Stimulated activated CD4-positive, alpha-beta T cell treated with anti-CD3 and anti-CD28 coated beads, TNF-alpha, amount 100 ng/mL, for 1 hour (primary cell): ENCODE results near the gene GPR39.

ENCODE experiments used
- DNase-seq, 3 donors: peaks; one replicate each; pipeline ENCODE4 v3.0.0-alpha.2; 2020; ENCODE audit warnings: low read depth in 3 of 3, low spot score in 1 of 3

The GPR39 gene

GRCh38 chr2:132597831-132598230 is 181.2 kb downstream of the GPR39 start:
- DNase-seq: no peak

GRCh38 chr2:132598536-132598935 is 181.9 kb downstream of the GPR39 start:
- DNase-seq: no peak

GRCh38 chr2:132599556-132599955 is 183.0 kb downstream of the GPR39 start:
- DNase-seq: no peak

- DNase-seq: no peak
Measured at GRCh38 chr2:132604561-132604960, 188.0 kb downstream of the GPR39 start.

DNA sequence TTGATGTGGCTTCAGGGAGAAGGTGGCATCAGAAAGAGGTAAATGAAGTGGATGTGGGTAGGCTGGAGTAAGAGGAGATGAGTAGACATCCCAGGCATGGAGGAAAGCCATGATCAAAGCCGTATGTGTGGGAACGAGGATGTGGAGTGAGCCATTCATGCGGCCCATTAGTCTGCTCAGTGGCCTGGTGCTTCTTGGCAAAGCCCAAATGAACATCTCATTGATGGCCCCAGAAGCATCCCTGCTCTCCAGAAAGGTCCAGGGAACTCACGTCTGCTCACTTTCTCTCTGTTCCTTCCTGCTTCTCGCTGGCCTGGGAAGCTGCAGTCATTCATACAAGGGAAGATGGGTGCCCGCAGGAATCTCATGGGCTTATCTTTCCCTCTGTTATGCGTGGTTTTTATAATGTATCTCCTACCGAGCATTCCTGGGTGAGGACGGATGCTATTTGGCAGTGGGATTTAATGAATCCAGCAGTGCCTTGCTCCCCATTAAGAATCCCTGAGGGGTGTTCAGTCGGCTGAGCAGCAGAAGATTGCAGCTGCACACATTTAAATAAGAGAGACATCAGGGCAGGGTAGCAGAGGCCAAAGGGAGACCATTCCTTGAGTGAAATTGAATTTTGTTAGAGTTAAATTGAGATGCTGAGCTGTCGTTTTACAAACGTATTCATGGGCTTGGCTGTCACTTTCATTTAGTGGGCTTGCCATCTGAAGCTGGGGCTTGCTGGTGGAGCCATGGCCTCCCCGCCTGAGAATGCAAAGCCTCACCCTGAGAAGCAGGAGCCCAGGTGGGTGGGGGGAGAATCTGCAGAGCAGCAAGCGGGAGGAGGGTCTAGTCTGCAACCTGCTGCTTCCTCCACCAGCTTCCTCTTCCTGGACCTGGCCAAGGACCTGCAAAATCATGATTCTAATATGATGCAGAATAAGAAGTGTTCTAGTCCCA is 188.9 kb downstream of the GPR39 start:
- DNase-seq: no peak

GRCh38 chr2:132606649-132607048 is 190.0 kb downstream of the GPR39 start:
- DNase-seq: no peak

GRCh38 chr2:132607426-132608090 is 191.0 kb downstream of the GPR39 start:
- DNase-seq: no peak

DNA sequence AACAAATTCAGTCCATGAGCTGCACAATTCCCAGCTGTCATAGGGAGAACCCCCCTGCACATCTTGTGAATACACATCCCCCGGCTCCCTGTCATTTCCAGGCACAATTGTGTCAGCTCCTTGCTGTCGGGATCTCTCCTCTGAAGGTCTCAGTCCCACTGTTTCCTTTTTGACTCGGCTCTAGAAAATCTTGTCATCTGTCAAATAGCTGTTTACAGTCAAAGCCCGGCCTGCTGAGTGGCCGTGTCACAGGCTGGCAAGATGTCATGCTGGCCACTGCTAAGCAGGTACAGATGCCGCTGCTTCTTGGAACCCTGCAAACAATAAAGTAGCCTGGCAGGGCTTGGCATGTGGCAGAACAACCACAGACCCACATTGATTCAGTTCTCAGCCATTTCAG is 191.7 kb downstream of the GPR39 start:
- no peak for DNase-seq

DNA sequence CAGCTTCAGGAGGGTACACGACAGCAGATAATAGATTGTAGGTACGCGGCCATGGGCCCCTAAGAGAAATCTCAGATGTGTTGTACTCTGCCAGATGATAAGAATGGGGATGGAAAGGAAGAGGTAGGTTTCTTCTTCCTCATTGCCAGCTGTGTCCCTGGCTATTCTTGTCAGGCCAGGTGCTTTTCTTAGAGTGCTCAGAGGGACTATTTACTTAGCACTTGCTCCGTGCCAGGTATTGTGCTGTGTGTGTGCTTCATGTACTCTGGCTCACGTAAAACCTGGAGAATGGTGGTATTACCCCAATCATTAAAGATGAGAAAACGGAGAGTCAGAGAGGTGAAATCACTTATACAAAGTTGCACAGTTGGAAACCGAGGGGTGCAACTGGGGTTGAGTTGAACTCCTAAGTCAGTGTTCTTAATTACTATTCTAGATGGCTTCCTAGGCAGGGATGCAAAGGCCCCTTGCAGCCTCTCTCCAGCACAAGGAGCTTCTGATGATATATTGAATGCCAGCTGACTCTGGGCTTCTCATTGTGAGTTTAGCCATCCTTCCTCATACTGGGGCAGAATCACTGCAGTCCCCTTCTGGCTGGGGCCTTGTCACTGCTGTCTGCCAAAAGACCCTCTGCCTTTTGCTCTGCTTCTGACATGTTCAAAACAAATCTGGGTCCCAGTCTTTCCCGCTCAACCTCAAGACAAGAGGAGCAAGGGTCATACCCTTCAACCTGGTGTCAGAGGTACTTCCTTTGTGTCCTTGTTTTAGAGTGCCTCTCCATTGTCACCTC is 192.7 kb downstream of the GPR39 start:
- no peak for DNase-seq

- no peak for DNase-seq
Measured at GRCh38 chr2:132611719-132612118, 195.1 kb downstream of the GPR39 start.

DNA sequence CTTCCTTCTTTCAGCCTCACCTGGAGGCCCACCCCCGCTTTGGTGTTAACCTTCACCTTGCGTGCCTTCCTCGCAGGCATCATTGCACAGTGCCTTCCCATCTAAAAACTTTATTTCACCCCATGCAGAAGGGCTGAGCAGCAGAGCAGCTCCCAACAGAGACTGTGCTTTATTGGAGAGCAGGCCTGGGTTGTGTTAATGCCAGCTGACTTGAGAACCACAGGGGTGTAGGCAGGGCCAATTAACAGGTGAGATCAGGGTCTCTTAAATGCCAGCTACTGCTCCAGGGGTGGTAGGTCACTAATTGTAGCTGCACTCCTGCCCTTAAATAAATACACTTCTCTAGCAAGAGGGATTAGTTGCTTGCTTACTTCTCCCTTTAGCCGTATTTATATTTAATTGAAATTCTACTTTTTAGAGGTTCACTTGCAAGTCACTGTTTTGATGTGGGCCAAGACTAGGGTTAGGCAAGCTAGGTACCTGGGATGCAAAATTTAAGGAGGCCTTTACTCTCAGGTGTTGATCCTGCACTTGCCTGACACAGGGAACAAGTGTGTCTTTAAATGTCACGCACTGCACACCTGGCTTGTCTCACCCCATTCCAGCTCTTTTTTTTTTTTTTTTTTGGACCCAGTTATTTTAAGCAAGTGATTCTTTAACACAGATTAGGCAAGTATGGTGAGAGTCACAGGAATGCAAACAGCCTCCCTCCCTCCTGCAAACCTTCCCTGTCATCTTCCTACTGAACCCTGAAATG is 198.9 kb downstream of the GPR39 start:
- DNase-seq: no peak

- no peak for DNase-seq
Measured at GRCh38 chr2:132617989-132618388, 201.4 kb downstream of the GPR39 start.

DNA sequence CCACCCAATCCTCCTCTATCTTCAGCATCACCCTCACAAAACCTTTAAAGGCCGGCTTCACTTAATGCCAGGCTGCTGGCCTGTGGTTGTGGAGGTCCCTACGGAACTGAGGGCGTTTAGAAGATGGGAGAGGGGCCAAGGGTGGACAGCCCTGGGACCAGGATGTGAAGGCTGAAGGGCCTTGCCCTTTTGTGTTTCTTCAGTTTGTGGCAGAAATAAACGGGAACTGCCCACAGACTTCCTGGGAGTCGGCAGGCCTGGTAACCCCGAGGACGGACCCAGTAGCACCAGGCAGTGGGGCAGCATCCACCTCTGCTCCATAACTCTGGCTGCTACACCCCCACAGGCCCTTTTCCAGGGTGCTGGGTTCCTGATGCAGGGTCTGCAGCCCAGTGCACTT is 202.1 kb downstream of the GPR39 start:
- no peak for DNase-seq

DNA sequence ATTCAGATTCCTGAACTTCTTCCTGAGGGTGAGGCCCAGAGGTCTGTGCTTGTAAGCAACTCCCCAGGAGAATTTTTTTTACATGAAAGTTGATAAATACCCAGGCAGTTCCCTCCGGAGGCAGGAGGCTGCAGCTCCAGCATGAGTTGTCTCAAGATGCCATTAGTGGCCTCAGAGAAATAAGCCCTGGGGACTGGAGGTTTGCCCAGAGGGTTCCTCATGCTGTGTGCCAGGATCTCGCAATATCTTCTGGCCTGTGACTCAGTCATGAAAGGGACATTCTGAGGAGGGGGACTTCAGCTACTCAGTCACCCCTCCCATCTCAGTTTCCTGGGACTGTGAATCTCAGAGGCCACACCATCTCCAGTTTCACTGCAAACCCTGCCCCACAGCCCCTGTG is 203.5 kb downstream of the GPR39 start:
- DNase-seq: no peak

DNA sequence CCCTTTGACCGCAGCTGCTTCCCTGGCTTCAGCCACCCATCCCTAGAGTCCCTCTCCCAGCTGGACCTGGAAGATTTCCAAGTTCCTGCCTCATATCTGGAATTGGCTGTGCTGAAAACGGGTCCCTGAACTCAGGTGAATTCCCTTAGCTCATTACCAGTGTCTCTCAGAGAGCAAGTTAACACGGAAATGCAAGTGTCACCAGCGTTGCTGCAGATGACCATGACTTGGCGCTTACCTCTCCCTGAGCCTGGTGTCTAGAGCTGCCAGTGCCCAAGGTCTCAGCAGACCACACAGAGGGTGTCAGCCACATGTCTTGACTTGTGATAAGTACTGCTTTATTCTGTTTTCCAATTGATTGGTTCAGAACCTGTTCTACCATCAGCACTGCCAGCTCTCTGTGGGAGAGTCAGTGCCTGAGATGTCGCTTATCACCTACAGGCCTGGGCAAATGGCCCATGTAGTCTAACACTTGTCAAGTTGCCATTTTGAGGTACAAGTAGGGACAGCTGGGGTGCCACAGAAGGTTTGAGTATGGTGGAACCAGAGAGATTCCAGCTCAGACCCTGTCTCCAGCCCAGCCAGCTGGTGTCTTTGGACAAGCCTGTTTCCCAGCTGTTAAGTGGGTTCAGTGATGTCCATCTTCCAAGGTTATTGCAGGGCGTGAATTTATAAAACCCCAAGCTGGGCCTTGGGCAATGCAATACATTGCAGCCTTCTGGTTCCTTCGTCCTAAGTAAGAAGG is 204.7 kb downstream of the GPR39 start:
- no peak for DNase-seq

DNA sequence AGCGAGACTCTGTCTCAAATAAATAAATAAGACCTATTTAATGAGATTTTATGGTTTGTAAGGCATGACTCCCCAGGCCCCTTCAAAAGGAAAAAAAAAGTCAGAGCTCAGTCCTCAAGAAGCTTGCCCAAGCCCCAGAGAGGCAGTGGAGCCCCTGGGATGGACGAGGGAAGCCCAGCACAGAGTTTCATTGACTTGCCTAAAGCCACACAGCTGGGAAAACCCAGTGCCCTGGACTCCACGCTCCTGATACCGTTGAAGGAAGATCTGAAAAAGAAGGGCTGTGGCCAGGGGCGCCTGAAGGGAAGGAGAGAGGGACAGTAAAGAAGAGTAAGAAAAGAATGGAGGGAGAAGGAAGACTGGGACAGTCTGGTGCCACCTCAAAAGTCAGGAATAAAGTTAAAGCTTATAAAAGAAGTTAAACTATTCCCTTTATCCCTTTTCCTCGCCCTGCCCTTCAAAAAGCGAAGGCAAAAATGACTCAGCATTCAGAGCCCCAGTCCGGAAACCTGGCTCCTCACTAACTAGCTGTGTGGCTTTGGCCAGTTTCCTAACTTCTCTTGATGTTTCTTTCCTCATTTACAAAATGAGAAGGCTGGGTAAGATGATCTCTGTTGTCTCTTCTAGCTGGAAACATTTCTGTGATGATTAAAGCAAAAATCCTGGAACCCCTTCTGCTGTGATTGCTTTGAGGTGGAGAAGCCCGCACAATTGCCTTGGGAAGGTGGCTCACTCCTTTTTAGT is 206.7 kb downstream of the GPR39 start:
- no peak for DNase-seq

GRCh38 chr2:132627536-132627935 is 210.9 kb downstream of the GPR39 start:
- DNase-seq: no peak

GRCh38 chr2:132632000-132632649 is 215.5 kb downstream of the GPR39 start:
- DNase-seq: no peak

DNA sequence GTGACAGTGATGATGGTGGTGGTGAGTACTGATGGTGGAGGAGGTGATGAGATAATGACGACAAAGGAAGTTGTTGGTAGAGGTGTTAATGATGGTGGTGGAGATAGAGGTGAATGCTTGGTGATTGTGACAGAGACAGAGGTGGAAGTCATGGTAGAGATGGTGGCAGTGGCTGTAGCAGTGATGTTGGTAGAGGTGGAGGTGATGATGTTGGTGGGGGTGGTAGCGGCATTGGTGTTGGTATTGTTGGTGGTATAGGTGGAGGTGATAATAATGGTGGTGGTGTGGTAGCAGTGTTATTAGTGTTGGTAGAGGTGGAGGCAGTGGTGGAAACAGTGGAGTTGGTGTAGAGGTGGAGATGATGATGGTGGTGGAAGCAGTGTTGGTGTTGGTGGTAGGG is 217.0 kb downstream of the GPR39 start:
- DNase-seq: no peak
